ENCODE results near the gene CDK17.
"Not testable (repeated sequence)": the region's sequence is repeated elsewhere in the genome, so short reads cannot be mapped to it uniquely, and the experiment has no call there.

Gene CDK17

GRCh38 chr12:96441816-96442215 is 41.6 kb upstream of the CDK17 start:
- TF ChIP-seq CTCF (IDR thresholded peaks at IDR 0.05; ENCODE audit: low read depth, low read length, missing control alignments) = no peak
- no peak for DNase-seq (ENCODE audit: low read depth)
- H3K4me3 ChIP-seq (ENCODE audit: low read depth, low read length) = no peak overlapping the region
- in situ Hi-C loops (cut with HindIII; ENCODE audit: low sequenced_read_pairs) = no loop called here

GRCh38 chr12:96438330-96438729 is 38.1 kb upstream of the CDK17 start:
- in situ Hi-C loops (cut with HindIII; ENCODE audit: low sequenced_read_pairs) = no loop called here
- TF ChIP-seq CTCF (IDR thresholded peaks at IDR 0.05; ENCODE audit: low read depth, low read length, missing control alignments) = no peak
- H3K4me3 ChIP-seq (ENCODE audit: low read depth, low read length) = no peak overlapping the region
- DNase-seq (ENCODE audit: low read depth) = no peak

- in situ Hi-C loops (cut with HindIII; ENCODE audit: low sequenced_read_pairs) = no loop called here
- DNase-seq (ENCODE audit: low read depth) = no peak
- no peak for TF ChIP-seq CTCF (IDR thresholded peaks at IDR 0.05; ENCODE audit: low read depth, low read length, missing control alignments)
- no peak overlapping the region for H3K4me3 ChIP-seq (ENCODE audit: low read depth, low read length)
These were observed 36.9 kb upstream of the CDK17 start for GRCh38 chr12:96437171-96437445.

GRCh38 chr12:96436366-96437170 is 36.3 kb upstream of the CDK17 start:
- no peak overlapping the region for H3K4me3 ChIP-seq (ENCODE audit: low read depth, low read length)
- no peak for TF ChIP-seq CTCF (IDR thresholded peaks at IDR 0.05; ENCODE audit: low read depth, low read length, missing control alignments)
- in situ Hi-C loops (cut with HindIII; ENCODE audit: low sequenced_read_pairs) = no loop called here
- DNase-seq (ENCODE audit: low read depth) = no peak

GRCh38 chr12:96434107-96434506 is 33.9 kb upstream of the CDK17 start:
- TF ChIP-seq CTCF (IDR thresholded peaks at IDR 0.05; ENCODE audit: low read depth, low read length, missing control alignments) = no peak
- peak; percentile 91 for DNase-seq (ENCODE audit: low read depth)
- H3K4me3 ChIP-seq (ENCODE audit: low read depth, low read length) = no peak overlapping the region
- in situ Hi-C loops (cut with HindIII; ENCODE audit: low sequenced_read_pairs) = no loop called here

GRCh38 chr12:96432496-96433321 is 32.5 kb upstream of the CDK17 start:
- DNase-seq (ENCODE audit: low read depth); in situ Hi-C loops (cut with HindIII; ENCODE audit: low sequenced_read_pairs); H3K4me3 ChIP-seq (ENCODE audit: low read depth, low read length): not testable (repeated sequence)

- H3K4me3 ChIP-seq (ENCODE audit: low read depth, low read length) = no peak overlapping the region
- no peak for TF ChIP-seq CTCF (IDR thresholded peaks at IDR 0.05; ENCODE audit: low read depth, low read length, missing control alignments)
- no peak for DNase-seq (ENCODE audit: low read depth)
- in situ Hi-C loops (cut with HindIII; ENCODE audit: low sequenced_read_pairs) = no loop called here
These were observed 30.8 kb upstream of the CDK17 start for GRCh38 chr12:96431067-96431466.
